ENCODE data around the gene GNG12.

GRCh38 chr1:67688526-67689219 is 144.6 kb downstream of the GNG12 start:
- TF ChIP-seq, protein P1, sequence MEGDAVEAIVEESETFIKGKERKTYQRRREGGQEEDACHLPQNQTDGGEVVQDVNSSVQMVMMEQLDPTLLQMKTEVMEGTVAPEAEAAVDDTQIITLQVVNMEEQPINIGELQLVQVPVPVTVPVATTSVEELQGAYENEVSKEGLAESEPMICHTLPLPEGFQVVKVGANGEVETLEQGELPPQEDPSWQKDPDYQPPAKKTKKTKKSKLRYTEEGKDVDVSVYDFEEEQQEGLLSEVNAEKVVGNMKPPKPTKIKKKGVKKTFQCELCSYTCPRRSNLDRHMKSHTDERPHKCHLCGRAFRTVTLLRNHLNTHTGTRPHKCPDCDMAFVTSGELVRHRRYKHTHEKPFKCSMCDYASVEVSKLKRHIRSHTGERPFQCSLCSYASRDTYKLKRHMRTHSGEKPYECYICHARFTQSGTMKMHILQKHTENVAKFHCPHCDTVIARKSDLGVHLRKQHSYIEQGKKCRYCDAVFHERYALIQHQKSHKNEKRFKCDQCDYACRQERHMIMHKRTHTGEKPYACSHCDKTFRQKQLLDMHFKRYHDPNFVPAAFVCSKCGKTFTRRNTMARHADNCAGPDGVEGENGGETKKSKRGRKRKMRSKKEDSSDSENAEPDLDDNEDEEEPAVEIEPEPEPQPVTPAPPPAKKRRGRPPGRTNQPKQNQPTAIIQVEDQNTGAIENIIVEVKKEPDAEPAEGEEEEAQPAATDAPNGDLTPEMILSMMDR (IDR thresholded peaks at IDR 0.05; ENCODE audit: low read depth, low read length): no peak
- TF ChIP-seq POLR2A (IDR thresholded peaks at IDR 0.05; ENCODE audit: extremely low read depth, insufficient read length) (no peak), MYC (IDR thresholded peaks at IDR 0.05; ENCODE audit: low read depth, low read length) (no peak)

Measured in NB4 (cell line).